SU-DHL-6 (cell line): Measurements from ENCODE around the gene GP1BB.

Experiments
- EZH2phosphoT487 ChIP-seq: fragments of 200-600 bp; sonication (generic), shearing (Covaris generic); conservative IDR thresholded peaks from 2 replicates; pipeline ENCODE4 v1.6.1; 2018; ENCODE audit warnings: mild to moderate bottlenecking, antibody characterized with exemption, low read length, moderate library complexity, mixed read lengths
- TF ChIP-seq, protein P1 (sequence below): fragments of 200-600 bp; sonication (generic); IDR thresholded peaks from one replicate; pipeline ENCODE4 v1.5.1; 2017; ENCODE audit warnings: antibody characterized with exemption, mild to moderate bottlenecking, low read length, moderate library complexity; ENCODE audit not compliant: insufficient read depth, poor library complexity, severe bottlenecking

DNA sequence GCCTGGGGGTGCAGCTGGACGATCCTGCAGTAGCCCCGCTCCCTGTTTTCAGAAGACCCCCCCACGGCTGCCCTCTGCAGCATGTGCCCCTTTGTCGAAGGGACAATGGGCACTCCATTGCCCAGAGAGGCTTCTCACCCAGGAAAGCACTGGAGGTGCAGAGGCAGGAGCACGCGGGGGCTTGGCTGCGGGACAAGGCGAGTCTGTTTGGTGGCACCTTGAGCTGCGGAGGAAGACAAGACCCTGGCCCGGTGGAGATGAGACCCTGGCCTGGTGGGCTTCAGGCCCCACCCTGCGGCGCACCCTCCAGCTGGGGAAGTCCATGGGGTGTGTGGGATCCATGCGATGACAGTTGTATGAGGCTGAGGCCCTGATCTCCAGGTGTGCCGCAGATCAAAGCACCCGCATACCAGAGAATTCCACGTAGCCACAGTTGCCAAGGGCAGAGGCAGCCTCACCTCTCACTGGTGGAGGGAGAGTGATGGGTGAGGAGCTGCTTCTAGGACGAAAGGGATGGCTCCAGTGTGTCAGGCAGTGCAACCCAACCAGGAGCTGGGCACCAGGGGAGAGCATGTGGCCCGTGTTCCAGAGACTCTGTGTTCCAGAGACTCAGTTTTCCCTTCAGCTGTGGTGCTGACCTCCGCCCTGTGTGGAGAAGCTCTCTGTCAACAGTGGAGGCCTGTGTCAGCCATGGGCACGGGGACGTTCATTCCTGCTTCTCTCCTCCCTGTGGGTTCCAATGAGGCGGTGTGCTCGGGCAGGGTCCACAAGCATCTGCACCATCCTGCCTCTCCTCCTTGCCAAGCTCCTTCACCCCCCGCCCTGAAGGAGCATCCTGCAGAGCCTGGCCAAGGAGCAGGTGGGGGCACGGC is 47.2 kb downstream of the GP1BB start:
- no peak for TF ChIP-seq EZH2phosphoT487
- TF ChIP-seq, protein P1, sequence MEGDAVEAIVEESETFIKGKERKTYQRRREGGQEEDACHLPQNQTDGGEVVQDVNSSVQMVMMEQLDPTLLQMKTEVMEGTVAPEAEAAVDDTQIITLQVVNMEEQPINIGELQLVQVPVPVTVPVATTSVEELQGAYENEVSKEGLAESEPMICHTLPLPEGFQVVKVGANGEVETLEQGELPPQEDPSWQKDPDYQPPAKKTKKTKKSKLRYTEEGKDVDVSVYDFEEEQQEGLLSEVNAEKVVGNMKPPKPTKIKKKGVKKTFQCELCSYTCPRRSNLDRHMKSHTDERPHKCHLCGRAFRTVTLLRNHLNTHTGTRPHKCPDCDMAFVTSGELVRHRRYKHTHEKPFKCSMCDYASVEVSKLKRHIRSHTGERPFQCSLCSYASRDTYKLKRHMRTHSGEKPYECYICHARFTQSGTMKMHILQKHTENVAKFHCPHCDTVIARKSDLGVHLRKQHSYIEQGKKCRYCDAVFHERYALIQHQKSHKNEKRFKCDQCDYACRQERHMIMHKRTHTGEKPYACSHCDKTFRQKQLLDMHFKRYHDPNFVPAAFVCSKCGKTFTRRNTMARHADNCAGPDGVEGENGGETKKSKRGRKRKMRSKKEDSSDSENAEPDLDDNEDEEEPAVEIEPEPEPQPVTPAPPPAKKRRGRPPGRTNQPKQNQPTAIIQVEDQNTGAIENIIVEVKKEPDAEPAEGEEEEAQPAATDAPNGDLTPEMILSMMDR, result no peak
